Stimulated activated naive CD8-positive, alpha-beta T cell treated with anti-CD3 and anti-CD28 coated beads, Interleukin-15, amount 100 ng/mL, for 72 hours (primary cell): ENCODE data around the gene SCUBE1.
A peak's percentile ranks its signal among the peaks of the same experiment; 100 is the strongest.
"Not testable (repeated sequence)": the region's sequence is repeated elsewhere in the genome, so short reads cannot be mapped to it uniquely, and the experiment has no call there.

Experiments
- ATAC-seq: fragments of 150-1000 bp; cut with Tn5 transposase; 2 replicates; pipeline ENCODE4 v1.10.0; 2021; ENCODE audit warnings: mild to moderate bottlenecking, moderate library complexity
- DNase-seq, 2 donors: peaks; one replicate each; pipeline ENCODE4 v3.0.0; 2021 to 2022
- H3K27ac Mint-ChIP-seq, 2 donors: one replicate each; pipeline ENCODE4 v1.8.0; 2022; ENCODE audit warnings: mild to moderate bottlenecking in 2 of 2, mixed read lengths in 2 of 2, moderate library complexity in 2 of 2
- H3K27me3 Mint-ChIP-seq: one replicate; pipeline ENCODE4 v1.8.0; 2022; ENCODE audit warnings: mixed read lengths
- H3K4me1 Mint-ChIP-seq: one replicate; pipeline ENCODE4 v1.8.0; 2022; ENCODE audit warnings: mild to moderate bottlenecking, mixed read lengths
- H3K4me3 Mint-ChIP-seq, 2 donors: one replicate each; pipeline ENCODE4 v1.8.0; 2022; ENCODE audit warnings: mild to moderate bottlenecking in 2 of 2, mixed read lengths in 2 of 2, moderate library complexity in 1 of 2
- H3K9me3 Mint-ChIP-seq, 2 donors: one replicate each; pipeline ENCODE4 v1.8.0; 2022; ENCODE audit warnings: mixed read lengths in 2 of 2

The SCUBE1 gene

GRCh38 chr22:43289976-43290721 is 53.0 kb downstream of the SCUBE1 start:
- no peak for DNase-seq
- no peak overlapping the region for H3K4me3 Mint-ChIP-seq
- no peaks in the 10 kb centered on the region for H3K9me3 Mint-ChIP-seq
- peaks cover 21% of the 10 kb centered on the region for H3K4me1 Mint-ChIP-seq
- peak overlapping the region in 1 of 2 donors; percentile 92 for H3K27ac Mint-ChIP-seq
- peaks cover 20% of the 10 kb centered on the region for H3K27me3 Mint-ChIP-seq
- no peak for ATAC-seq

- ATAC-seq (no peak), DNase-seq (no peak)
- peaks cover 20% of the 10 kb centered on the region for H3K27me3 Mint-ChIP-seq
- H3K4me1 Mint-ChIP-seq = peaks cover 21% of the 10 kb centered on the region
- H3K4me3 Mint-ChIP-seq = no peak overlapping the region
- no peaks in the 10 kb centered on the region for H3K9me3 Mint-ChIP-seq
- peak overlapping the region; percentile 65 to 85 for H3K27ac Mint-ChIP-seq
Observed at GRCh38 chr22:43289531-43289963, 53.6 kb downstream of the SCUBE1 start.

- ATAC-seq = peak; percentile 28
- peaks cover 20% of the 10 kb centered on the region for H3K27me3 Mint-ChIP-seq
- H3K4me3 Mint-ChIP-seq = no peak overlapping the region
- peak overlapping the region; percentile 65 to 85 for H3K27ac Mint-ChIP-seq
- no peak for DNase-seq
- peaks cover 21% of the 10 kb centered on the region for H3K4me1 Mint-ChIP-seq
- H3K9me3 Mint-ChIP-seq = no peaks in the 10 kb centered on the region
Observed at GRCh38 chr22:43288807-43289420, 54.3 kb downstream of the SCUBE1 start.

GRCh38 chr22:43288378-43288777 is 54.8 kb downstream of the SCUBE1 start:
- DNase-seq (no peak), ATAC-seq (no peak)
- Mint-ChIP-seq H3K9me3 (no peaks in the 10 kb centered on the region), H3K4me3 (no peak overlapping the region), H3K27ac (peak overlapping the region in 1 of 2 donors; percentile 55), H3K4me1 (peaks cover 21% of the 10 kb centered on the region), H3K27me3 (peaks cover 20% of the 10 kb centered on the region)

GRCh38 chr22:43287441-43287840 is 55.7 kb downstream of the SCUBE1 start:
- DNase-seq (no peak), ATAC-seq (no peak)
- peaks cover 21% of the 10 kb centered on the region for H3K4me1 Mint-ChIP-seq
- H3K27me3 Mint-ChIP-seq = peaks cover 20% of the 10 kb centered on the region
- no peak overlapping the region for H3K4me3 Mint-ChIP-seq
- H3K27ac Mint-ChIP-seq = no peak overlapping the region
- no peaks in the 10 kb centered on the region for H3K9me3 Mint-ChIP-seq

GRCh38 chr22:43281394-43281793 is 61.8 kb downstream of the SCUBE1 start:
- H3K27ac Mint-ChIP-seq = no peak overlapping the region
- H3K9me3 Mint-ChIP-seq = no peaks in the 10 kb centered on the region
- H3K27me3 Mint-ChIP-seq = no peaks in the 10 kb centered on the region
- ATAC-seq (no peak), DNase-seq (no peak)
- no peaks in the 10 kb centered on the region for H3K4me1 Mint-ChIP-seq
- H3K4me3 Mint-ChIP-seq = no peak overlapping the region

GRCh38 chr22:43280523-43280886 is 62.7 kb downstream of the SCUBE1 start:
- not testable (repeated sequence) for H3K4me1 Mint-ChIP-seq, H3K27me3 Mint-ChIP-seq, ATAC-seq, DNase-seq, H3K4me3 Mint-ChIP-seq, H3K9me3 Mint-ChIP-seq
- peak overlapping the region in 1 of 2 donors; percentile 9 for H3K27ac Mint-ChIP-seq

GRCh38 chr22:43279867-43280522 is 63.2 kb downstream of the SCUBE1 start:
- no peak for DNase-seq
- H3K4me3 Mint-ChIP-seq = no peak overlapping the region
- peak overlapping the region in 1 of 2 donors; percentile 22 for H3K27ac Mint-ChIP-seq
- H3K9me3 Mint-ChIP-seq = no peaks in the 10 kb centered on the region
- ATAC-seq = peak; percentile 49
- no peaks in the 10 kb centered on the region for H3K27me3 Mint-ChIP-seq
- peaks cover 7% of the 10 kb centered on the region for H3K4me1 Mint-ChIP-seq

- no peak overlapping the region for H3K27ac Mint-ChIP-seq
- peaks cover 7% of the 10 kb centered on the region for H3K4me1 Mint-ChIP-seq
- H3K27me3 Mint-ChIP-seq = peaks cover 9% of the 10 kb centered on the region
- no peaks in the 10 kb centered on the region for H3K9me3 Mint-ChIP-seq
- H3K4me3 Mint-ChIP-seq = no peak overlapping the region
- ATAC-seq = no peak
- no peak for DNase-seq
Observed at GRCh38 chr22:43277987-43278601, 65.1 kb downstream of the SCUBE1 start.

- H3K4me3 Mint-ChIP-seq = no peak overlapping the region
Observed at GRCh38 chr22:43277091-43277490, 66.1 kb downstream of the SCUBE1 start.

GRCh38 chr22:43276321-43276720 is 66.9 kb downstream of the SCUBE1 start:
- H3K9me3 Mint-ChIP-seq = no peaks in the 10 kb centered on the region
- ATAC-seq = no peak
- no peak overlapping the region for H3K27ac Mint-ChIP-seq
- DNase-seq = no peak
- peaks cover 7% of the 10 kb centered on the region for H3K4me1 Mint-ChIP-seq
- H3K4me3 Mint-ChIP-seq = no peak overlapping the region
- peaks cover 9% of the 10 kb centered on the region for H3K27me3 Mint-ChIP-seq

More at GRCh38 chr22:43277091-43277490, 66.1 kb downstream of the SCUBE1 start:
- no peak overlapping the region for H3K27ac Mint-ChIP-seq
- DNase-seq = no peak
- no peaks in the 10 kb centered on the region for H3K9me3 Mint-ChIP-seq
- H3K27me3 Mint-ChIP-seq = peaks cover 9% of the 10 kb centered on the region
- ATAC-seq = no peak
- H3K4me1 Mint-ChIP-seq = peaks cover 7% of the 10 kb centered on the region

- no peaks in the 10 kb centered on the region for H3K9me3 Mint-ChIP-seq
- DNase-seq = no peak
- peaks cover 9% of the 10 kb centered on the region for H3K27me3 Mint-ChIP-seq
- no peak for ATAC-seq
- H3K4me1 Mint-ChIP-seq = peaks cover 7% of the 10 kb centered on the region
- H3K4me3 Mint-ChIP-seq = no peak overlapping the region
- H3K27ac Mint-ChIP-seq = no peak overlapping the region
Observed at GRCh38 chr22:43275545-43276317, 67.4 kb downstream of the SCUBE1 start.

- no peak overlapping the region for H3K27ac Mint-ChIP-seq
Observed at GRCh38 chr22:43274595-43275240, 68.5 kb downstream of the SCUBE1 start.

GRCh38 chr22:43273902-43274484 is 69.2 kb downstream of the SCUBE1 start:
- H3K27me3 Mint-ChIP-seq = peaks cover 9% of the 10 kb centered on the region
- H3K27ac Mint-ChIP-seq = no peak overlapping the region
- no peaks in the 10 kb centered on the region for H3K9me3 Mint-ChIP-seq
- no peak overlapping the region for H3K4me3 Mint-ChIP-seq
- DNase-seq (peak; percentile 36 to 46), ATAC-seq (peak; percentile 66)
- H3K4me1 Mint-ChIP-seq = peaks cover 7% of the 10 kb centered on the region

More at GRCh38 chr22:43274595-43275240, 68.5 kb downstream of the SCUBE1 start:
- no peak for DNase-seq
- ATAC-seq = no peak
- no peak overlapping the region for H3K4me3 Mint-ChIP-seq
- H3K27me3 Mint-ChIP-seq = peaks cover 9% of the 10 kb centered on the region
- H3K9me3 Mint-ChIP-seq = no peaks in the 10 kb centered on the region
- peaks cover 7% of the 10 kb centered on the region for H3K4me1 Mint-ChIP-seq
